Left lung (tissue), 10 donors: ENCODE measurements around the gene NPTX1. TPM values are rescaled to one million over a fixed set of nuclear protein-coding genes. Genes with fewer than 3 reads are reported as not detected.

ENCODE experiments used
- ATAC-seq: fragments of 200-7000 bp; cut with Tn5 transposase; one replicate; pipeline ENCODE4 v1.9.1; 2020; ENCODE audit warnings: moderate library complexity
- DNase-seq, 4 donors: peaks; one replicate each; pipeline ENCODE4 v3.0.0-alpha.2; 2013 to 2020
- H3K27ac ChIP-seq, 2 donors: fragments of 200-600 bp; sonication (generic) in 1 of 2; one replicate each; pipeline versions ENCODE4 v1.5.0 to v1.8.0; 2020 to 2021
- H3K27me3 ChIP-seq, 2 donors: fragments of 200-600 bp; sonication (generic) in 1 of 2; one replicate each; pipeline versions ENCODE4 v1.5.0 to v1.8.0; 2020 to 2021
- H3K36me3 ChIP-seq, 2 donors: fragments of 200-600 bp; sonication (generic) in 1 of 2; one replicate each; pipeline versions ENCODE4 v1.5.0 to v1.8.0; 2020 to 2021
- H3K4me1 ChIP-seq, 2 donors: fragments of 200-600 bp; one replicate each; pipeline ENCODE4 v1.8.0; 2021
- H3K4me3 ChIP-seq, 2 donors: fragments of 200-600 bp; sonication (generic) in 1 of 2; one replicate each; pipeline versions ENCODE4 v1.5.0 to v1.8.0; 2020 to 2021; ENCODE audit warnings: mild to moderate bottlenecking in 1 of 2
- H3K9me3 ChIP-seq, 2 donors: fragments of 200-600 bp; sonication (generic) in 1 of 2; one replicate each; pipeline versions ENCODE4 v1.5.0 to v1.8.0; 2020 to 2021
- intact Hi-C, 2 donors: fragments of 100-400 bp; cut with DNase I; formaldehyde crosslinking; loops; one replicate each; pipeline versions ENCODE4 v1.11.2 to v1.14.2; 2022
- polyA plus RNA-seq, 6 donors: library from polyadenylated mRNA; unstranded; fragments of 120-200 nt; gene quantifications; one replicate each; pipeline ENCODE4 v1.2.1, GENCODE V29; 2013; ENCODE audit not compliant: insufficient read length in 6 of 6
- total RNA-seq, 2 donors: library from RNA; stranded (reverse); fragmentation: NEBNext Ultra II Directional; extraction: Animal tissue kit (Norgen Biotek cat#: 25700); gene quantifications; one replicate each; pipeline ENCODE4 v1.2.1, GENCODE V29; 2021
- TF ChIP-seq, protein P1 (sequence below), 2 donors: fragments of 200-600 bp; sonication (generic) in 1 of 2; IDR thresholded peaks; one replicate each; pipeline versions ENCODE4 v1.5.0 to v1.8.0; 2021; ENCODE audit warnings: antibody characterized with exemption in 2 of 2
- donor health status: DM: no; HTN: yes; CAD: no.
- donor health status: DM: no; HTN: no; CAD: no.

NPTX1 gene
- total and polyA plus RNA-seq, 8 donors, result 0.17 to 9.1 (median 6.3) TPM

- TF ChIP-seq, protein P1, sequence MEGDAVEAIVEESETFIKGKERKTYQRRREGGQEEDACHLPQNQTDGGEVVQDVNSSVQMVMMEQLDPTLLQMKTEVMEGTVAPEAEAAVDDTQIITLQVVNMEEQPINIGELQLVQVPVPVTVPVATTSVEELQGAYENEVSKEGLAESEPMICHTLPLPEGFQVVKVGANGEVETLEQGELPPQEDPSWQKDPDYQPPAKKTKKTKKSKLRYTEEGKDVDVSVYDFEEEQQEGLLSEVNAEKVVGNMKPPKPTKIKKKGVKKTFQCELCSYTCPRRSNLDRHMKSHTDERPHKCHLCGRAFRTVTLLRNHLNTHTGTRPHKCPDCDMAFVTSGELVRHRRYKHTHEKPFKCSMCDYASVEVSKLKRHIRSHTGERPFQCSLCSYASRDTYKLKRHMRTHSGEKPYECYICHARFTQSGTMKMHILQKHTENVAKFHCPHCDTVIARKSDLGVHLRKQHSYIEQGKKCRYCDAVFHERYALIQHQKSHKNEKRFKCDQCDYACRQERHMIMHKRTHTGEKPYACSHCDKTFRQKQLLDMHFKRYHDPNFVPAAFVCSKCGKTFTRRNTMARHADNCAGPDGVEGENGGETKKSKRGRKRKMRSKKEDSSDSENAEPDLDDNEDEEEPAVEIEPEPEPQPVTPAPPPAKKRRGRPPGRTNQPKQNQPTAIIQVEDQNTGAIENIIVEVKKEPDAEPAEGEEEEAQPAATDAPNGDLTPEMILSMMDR (IDR thresholded peaks at IDR 0.05), result no peak
- DNase-seq (peak in 1 of 4 donors; percentile 42), ATAC-seq (no peak)
- peak overlapping the region in 1 of 2 donors; percentile 23 for H3K27ac ChIP-seq
- H3K9me3 ChIP-seq, result no peaks in the 10 kb centered on the region
- H3K4me3 ChIP-seq, result no peak overlapping the region
- no peaks in the 10 kb centered on the region for H3K36me3 ChIP-seq
- intact Hi-C loops, result no loop called here
- H3K4me1 ChIP-seq, result peaks cover 0 to 22% of the 10 kb centered on the region in 2 donors
- no peaks in the 10 kb centered on the region for H3K27me3 ChIP-seq
Measured at GRCh38 chr17:80451104-80451775, 25.2 kb downstream of the NPTX1 start.

GRCh38 chr17:80449930-80450576 is 26.4 kb downstream of the NPTX1 start:
- TF ChIP-seq, protein P1 (IDR thresholded peaks at IDR 0.05), result no peak
- Histone ChIP-seq H3K9me3 (no peaks in the 10 kb centered on the region), H3K36me3 (no peaks in the 10 kb centered on the region), H3K27me3 (no peaks in the 10 kb centered on the region), H3K27ac (peak overlapping the region in 1 of 2 donors; percentile 23), H3K4me3 (no peak overlapping the region), H3K4me1 (peaks cover 0 to 10% of the 10 kb centered on the region in 2 donors)
- intact Hi-C loops, result no loop called here
- DNase-seq, result no peak
- ATAC-seq, result no peak

GRCh38 chr17:80449194-80449929 is 27.0 kb downstream of the NPTX1 start:
- DNase-seq (no peak), ATAC-seq (no peak)
- intact Hi-C loops, result no loop called here
- TF ChIP-seq, protein P1 (IDR thresholded peaks at IDR 0.05), result no peak
- peaks cover 0 to 10% of the 10 kb centered on the region in 2 donors for H3K4me1 ChIP-seq
- H3K9me3 ChIP-seq, result no peaks in the 10 kb centered on the region
- no peak overlapping the region for H3K4me3 ChIP-seq
- H3K27me3 ChIP-seq, result no peaks in the 10 kb centered on the region
- H3K36me3 ChIP-seq, result no peaks in the 10 kb centered on the region
- H3K27ac ChIP-seq, result no peak overlapping the region

- DNase-seq, result no peak
- TF ChIP-seq, protein P1 (IDR thresholded peaks at IDR 0.05), result no peak
- Histone ChIP-seq H3K27me3 (no peaks in the 10 kb centered on the region), H3K4me3 (no peak overlapping the region), H3K4me1 (no peaks in the 10 kb centered on the region), H3K36me3 (no peaks in the 10 kb centered on the region), H3K9me3 (no peaks in the 10 kb centered on the region), H3K27ac (no peak overlapping the region)
- ATAC-seq, result no peak
- intact Hi-C loops, result no loop called here
Measured at GRCh38 chr17:80447790-80448189, 28.6 kb downstream of the NPTX1 start.
